NT2/D1 (cell line): ENCODE data around the gene AK5.

Experiments
- SUZ12 ChIP-seq: IDR thresholded peaks from 2 replicates; pipeline ENCODE4 v1.6.1; 2011; ENCODE audit not compliant: insufficient read length, insufficient read depth; ENCODE audit errors: extremely low read depth
- YY1 ChIP-seq: IDR thresholded peaks from 2 replicates; pipeline ENCODE4 v1.6.1; 2011; ENCODE audit not compliant: insufficient read length, insufficient read depth
- ZNF274 ChIP-seq: IDR thresholded peaks from 2 replicates; pipeline ENCODE4 v1.6.1; 2011; ENCODE audit warnings: mild to moderate bottlenecking, low read depth, low read length

DNA sequence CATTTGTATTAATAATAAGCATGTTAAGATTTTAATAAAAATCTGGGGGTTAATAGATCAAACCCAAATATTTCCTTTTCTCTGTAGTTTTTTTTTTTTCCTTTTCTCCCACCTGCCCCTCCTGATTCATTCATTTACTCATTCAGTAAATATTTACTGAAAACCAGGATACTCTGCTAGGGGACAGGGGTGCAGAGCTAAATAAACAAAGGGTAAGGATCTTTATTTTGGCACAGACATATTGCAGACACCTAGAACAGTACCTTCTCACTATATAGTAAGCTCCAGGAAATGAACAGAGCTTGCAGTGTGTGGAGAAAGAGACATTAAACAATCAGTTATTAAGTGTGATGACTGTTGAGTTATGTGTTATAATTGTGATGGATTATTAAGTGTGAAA is 60.9 kb downstream of the AK5 start:
- TF ChIP-seq ZNF274 (no peak), YY1 (no peak), SUZ12 (no peak)
